HEK293 (cell line): ENCODE measurements around the gene LIN7A.

Experiments
- ZNF701 ChIP-seq: fragments of 450-650 bp; formaldehyde crosslinking; IDR thresholded peaks from 2 replicates; pipeline ENCODE4 v1.5.1; 2016; ENCODE audit warnings: missing biosample characterization, missing genetic modification characterization
- ZSCAN30 ChIP-seq: fragments of 450-650 bp; IDR thresholded peaks from 2 replicates; pipeline ENCODE4 v1.5.1; 2018; ENCODE audit warnings: missing biosample characterization, mild to moderate bottlenecking, missing genetic modification characterization, moderate library complexity
- TF ChIP-seq, protein P1 (sequence below): fragments of 450-650 bp; formaldehyde crosslinking; IDR thresholded peaks from 2 replicates; pipeline ENCODE4 v1.5.1; 2016; ENCODE audit warnings: missing biosample characterization, missing genetic modification characterization

DNA sequence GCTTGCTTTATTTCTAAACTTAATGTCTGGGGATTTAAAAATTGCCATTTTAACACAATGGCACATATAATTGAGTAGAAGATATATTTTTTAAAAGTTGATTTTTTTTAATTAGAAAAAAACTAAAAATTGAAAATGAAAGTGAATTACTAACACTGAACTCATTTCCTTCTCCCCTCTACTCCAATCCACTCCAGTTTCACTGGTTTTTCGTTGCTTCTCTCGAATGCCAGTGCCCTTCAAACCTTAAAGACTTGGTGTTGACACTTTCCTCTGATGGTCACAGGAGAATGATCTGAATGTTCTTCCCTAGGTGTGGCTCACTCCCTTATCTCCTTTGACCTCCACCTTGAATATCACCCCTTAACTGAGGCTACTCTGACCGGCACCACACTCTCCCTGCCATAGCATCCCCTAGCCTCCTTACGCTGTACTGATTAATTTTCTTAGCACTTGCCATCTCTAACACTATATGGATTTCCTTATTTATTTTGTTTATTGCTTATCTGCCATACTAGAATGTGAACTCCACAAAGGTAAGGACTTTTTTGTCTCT lies 107.1 kb downstream of the LIN7A start:
- TF ChIP-seq ZSCAN30 (no peak), ZNF701 (tag by site-specific recombination) (no peak)
- TF ChIP-seq, protein P1, sequence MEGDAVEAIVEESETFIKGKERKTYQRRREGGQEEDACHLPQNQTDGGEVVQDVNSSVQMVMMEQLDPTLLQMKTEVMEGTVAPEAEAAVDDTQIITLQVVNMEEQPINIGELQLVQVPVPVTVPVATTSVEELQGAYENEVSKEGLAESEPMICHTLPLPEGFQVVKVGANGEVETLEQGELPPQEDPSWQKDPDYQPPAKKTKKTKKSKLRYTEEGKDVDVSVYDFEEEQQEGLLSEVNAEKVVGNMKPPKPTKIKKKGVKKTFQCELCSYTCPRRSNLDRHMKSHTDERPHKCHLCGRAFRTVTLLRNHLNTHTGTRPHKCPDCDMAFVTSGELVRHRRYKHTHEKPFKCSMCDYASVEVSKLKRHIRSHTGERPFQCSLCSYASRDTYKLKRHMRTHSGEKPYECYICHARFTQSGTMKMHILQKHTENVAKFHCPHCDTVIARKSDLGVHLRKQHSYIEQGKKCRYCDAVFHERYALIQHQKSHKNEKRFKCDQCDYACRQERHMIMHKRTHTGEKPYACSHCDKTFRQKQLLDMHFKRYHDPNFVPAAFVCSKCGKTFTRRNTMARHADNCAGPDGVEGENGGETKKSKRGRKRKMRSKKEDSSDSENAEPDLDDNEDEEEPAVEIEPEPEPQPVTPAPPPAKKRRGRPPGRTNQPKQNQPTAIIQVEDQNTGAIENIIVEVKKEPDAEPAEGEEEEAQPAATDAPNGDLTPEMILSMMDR (tag by site-specific recombination), result no peak
